G401.6 (cell line): ENCODE measurements around the gene ISCU.

Source experiments
- FAIRE-seq: peaks from 2 replicates; lab custom pipeline; 2012; peaks lifted over from hg19 to GRCh38; lab: Jason Lieb, UNC

Gene ISCU

DNA sequence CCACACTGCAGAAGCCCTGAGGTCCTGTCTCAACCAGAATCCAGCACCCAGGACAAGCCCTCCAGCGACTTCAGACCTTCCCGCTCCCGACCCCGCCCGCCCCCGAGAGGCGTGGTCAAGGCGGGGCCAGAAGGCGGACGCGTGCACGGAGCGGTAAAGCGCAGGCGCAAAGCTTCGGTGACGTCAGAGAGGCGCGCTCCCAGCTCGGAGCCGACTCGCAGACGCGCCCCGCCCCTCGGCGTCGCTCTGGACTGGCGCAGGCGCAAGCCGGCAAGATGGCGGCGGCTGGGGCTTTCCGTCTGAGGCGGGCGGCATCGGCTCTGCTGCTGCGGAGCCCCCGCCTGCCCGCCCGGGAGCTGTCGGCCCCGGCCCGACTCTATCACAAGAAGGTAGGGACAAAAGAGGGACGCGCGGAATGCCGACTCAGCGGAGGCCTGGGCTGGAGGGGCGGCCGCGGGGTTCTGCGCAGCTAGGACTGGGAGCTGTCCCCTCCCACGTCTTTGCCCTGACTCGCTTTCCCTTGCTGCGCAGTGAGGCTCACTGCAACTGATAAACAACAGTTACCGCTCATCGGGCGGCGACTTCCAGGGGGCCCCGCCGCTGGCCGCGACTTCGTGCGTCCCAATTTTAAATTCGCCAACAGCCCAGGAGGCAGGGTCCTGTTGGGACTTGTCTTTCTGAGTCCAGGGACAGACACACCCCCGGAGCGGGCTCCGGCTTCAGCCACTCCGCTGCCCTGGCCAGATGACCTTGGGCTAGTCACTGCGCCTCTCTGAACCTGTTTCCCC is at the start of gene ISCU:
Gene ISCU, plus strand, starts transcription at position 249 of the 788 bp plus-strand sequence. Its CDS starts 27 bp downstream, at position 276.
- FAIRE-seq = no peak

DNA sequence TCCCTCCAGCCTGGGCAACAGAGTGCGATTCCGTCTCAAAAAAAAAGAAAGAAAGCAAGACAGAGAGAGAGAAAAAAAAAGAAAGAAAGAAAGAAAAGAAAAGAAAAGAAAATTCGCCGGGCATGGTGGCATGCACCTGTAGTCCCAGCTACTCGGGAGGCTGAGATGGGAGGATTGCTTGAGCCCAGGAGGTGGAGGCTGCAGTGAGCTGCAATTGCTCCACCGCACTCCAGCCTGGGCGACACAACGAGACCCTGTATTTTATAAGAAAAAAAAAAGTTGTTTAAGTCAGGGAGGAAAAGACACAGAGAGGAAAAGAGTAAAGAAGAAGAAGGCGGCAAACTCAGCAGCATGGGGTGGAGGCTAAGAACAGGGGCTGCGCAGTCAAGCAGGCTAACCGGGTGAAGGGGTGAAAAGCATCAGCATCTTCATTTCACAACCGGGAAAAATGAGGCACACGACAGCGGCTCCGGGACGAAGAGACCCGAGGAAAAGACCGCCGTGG is 47.9 kb upstream of the ISCU start:
- no peak for FAIRE-seq

DNA sequence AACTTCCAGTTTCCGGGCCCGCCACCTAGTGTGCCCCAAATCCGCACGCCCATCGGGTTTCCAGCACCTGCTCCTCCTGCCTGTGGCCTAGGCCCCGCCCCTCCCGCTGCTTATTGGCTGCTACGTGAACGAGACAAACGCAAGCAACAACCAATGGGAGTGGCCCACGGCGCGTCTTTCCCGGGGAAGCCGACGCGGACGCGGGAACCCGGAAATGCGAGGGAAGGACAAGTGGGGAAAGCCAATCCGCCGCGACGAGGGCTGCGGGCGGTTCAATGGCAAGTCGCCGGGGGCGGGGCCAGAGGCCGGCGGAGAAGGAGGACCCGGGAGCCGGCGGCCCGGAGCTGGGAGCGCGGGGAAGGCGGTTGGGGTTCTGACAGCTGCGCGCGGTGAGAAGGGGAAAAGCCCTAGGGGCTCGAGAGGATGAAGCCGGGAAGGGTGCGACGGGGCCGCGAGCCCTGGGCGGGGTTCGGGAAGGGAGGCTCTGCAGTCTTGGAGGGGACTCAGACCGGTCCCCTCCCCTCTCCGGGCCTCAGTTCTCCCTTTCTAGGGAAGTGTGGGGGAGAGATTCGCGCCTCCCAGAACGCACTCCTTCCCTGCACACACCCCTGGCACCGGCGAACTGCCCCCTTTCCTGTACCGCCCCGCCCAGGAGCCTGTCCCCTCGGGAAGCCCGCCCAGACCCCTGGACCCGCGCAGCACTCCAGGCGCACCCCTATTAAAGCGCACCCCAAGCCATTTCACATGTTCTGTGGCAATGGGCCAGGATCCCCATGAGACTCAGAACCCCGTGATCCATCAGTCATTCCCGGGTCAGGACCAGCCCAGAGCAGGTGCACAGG is 47.2 kb upstream of the ISCU start, which contains the start of gene FICD:
Gene FICD, plus strand, starts transcription at position 305 of the 842 bp plus-strand sequence. CDS start 1,696 bp downstream, outside the sequence.
- peak; percentile 98 for FAIRE-seq

DNA sequence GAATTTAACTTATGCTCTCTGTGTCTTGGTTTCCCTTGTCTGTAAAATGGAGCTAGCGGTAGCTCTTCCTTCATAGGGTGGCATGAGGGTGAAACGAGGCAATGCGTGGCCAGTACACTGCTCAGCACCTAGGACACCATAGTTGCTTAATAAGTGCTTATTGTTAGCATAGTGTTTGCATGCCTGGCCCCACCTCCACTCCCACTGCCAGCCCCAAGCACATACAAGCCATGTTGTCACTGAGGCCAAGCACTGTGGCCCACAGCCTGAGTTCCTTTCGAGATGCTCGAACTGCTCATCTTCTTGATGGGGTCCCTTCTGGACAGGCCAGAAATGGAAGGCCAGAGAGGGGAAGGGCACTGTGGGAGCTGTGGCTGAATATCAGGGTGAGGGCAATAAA is 46.5 kb upstream of the ISCU start:
- no peak for FAIRE-seq

DNA sequence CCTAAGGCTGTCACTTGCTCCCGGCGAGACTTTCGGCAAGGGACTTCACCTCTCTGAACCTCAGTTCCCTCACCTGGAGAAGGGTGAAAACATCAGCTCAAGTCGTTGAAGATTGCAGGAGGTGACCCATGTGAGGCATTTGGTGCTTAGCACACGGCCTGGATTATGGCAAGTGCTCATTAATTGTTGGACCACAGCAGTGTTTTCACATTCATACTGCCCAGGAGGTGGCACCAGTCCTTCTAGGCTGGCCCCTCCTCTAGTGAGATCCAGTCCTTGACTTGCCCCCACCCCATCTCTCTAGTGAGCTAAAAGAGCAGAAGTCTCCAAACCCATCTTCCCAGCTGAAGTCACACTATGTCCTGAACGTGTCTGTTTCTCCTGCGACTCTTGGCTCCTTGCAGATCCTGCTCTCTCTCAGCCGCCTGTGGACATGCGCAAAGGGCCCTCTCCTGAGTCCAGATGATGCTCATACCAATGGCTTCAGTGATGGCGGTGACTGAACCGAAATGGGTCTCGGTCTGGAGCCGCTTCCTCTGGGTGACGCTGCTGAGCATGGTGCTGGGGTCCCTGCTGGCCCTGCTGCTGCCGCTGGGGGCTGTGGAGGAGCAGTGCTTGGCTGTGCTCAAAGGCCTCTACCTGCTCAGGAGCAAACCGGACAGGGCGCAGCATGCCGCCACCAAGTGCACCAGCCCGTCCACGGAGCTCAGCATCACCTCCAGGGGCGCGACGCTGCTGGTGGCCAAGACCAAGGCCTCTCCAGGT is 45.7 kb upstream of the ISCU start:
- FAIRE-seq = no peak

DNA sequence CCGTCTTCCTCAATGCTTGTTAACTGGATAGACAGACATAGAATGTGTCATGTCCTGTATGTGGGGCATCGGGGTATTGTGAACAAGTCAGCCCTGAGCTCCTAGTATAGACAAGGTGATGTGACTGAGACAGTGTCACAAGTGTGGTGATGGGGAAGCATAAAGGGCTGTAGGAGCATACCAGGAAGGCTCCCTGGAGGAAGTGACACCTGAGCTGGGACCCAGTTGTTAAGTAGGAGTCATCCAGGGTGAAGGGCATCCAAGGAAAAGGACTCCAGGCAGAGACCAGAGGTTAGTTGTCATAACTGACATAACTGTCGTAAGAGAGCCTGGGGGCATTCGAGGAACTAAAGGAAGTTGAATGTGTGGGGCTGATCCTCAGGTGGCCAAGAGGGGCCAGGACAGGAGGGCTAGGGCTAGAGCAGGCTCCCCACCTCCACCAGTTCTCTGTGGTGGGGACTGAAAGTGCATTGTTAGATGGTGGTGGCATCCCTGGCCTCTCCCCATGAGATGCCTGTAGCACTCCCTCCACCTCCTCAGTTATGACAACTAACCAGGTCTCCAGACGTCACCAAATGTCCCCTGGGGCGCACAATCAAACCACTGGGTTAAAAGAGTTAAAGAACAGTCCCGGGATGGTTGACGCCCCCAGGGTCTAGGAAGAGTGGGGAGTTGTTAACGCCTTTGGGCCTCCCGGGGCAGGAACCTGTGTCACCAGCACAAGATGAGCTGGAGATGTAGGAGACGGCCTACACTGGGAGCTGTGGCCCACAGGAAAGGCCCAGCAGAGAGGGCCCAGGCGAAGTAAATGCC is 44.9 kb upstream of the ISCU start:
- no peak for FAIRE-seq

DNA sequence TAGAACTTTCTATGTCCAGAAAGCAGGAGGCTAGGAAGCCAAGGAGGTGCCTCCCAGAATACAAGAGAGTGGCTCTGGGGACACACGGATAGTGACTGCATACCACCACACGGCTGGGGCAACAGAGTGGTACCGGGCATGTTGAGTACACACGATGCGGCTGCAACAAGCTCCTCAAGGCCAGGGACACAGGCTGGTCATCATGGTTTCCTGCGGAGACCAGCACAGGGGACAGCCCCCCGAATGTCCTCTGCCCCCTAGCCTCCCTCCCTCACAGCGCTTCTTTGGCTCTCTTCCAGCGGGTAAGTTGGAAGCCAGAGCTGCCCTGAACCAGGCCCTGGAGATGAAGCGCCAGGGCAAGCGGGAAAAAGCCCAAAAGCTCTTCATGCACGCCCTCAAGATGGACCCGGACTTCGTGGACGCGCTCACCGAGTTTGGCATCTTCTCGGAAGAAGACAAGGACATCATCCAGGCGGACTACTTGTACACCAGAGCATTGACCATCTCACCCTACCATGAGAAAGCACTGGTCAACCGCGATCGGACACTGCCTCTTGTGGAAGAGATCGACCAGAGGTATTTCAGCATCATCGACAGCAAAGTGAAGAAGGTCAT is 44.2 kb upstream of the ISCU start:
- FAIRE-seq = no peak

DNA sequence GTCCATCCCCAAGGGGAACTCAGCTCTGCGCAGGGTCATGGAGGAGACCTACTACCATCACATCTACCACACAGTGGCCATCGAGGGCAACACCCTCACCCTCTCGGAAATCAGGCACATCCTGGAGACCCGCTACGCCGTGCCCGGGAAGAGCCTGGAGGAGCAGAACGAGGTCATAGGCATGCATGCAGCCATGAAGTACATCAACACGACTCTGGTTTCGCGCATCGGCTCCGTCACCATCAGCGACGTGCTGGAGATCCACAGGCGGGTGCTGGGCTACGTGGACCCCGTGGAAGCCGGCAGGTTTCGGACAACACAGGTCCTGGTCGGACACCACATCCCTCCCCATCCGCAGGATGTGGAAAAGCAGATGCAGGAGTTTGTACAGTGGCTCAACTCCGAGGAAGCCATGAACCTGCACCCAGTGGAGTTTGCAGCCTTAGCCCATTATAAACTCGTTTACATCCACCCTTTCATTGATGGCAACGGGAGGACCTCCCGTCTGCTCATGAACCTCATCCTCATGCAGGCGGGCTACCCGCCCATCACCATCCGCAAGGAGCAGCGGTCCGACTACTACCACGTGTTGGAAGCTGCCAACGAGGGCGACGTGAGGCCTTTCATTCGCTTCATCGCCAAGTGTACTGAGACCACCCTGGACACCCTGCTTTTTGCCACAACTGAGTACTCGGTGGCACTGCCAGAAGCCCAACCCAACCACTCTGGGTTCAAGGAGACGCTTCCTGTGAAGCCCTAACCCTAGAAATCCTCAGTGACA is 43.5 kb upstream of the ISCU start:
- FAIRE-seq = no peak

DNA sequence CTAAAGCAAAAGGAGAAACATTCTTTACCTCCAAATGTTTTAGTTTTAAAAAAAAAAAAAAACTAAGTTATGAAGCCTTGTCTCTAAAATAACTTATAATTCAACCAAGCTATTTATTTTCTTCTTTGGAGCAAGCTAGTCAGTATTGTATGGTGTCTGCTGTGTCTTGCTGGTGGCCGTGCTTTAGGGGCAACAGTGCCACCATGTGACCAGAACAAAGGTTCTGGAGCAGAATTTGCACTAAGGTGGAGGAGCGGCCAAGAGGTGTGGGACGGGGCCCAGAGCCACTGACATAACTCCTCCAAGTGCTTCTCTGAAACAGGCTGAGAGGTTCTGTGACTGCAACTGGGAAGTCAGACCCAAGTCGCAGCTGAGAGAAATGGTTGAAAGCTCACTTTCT is 42.8 kb upstream of the ISCU start:
- FAIRE-seq = peak; percentile 23

DNA sequence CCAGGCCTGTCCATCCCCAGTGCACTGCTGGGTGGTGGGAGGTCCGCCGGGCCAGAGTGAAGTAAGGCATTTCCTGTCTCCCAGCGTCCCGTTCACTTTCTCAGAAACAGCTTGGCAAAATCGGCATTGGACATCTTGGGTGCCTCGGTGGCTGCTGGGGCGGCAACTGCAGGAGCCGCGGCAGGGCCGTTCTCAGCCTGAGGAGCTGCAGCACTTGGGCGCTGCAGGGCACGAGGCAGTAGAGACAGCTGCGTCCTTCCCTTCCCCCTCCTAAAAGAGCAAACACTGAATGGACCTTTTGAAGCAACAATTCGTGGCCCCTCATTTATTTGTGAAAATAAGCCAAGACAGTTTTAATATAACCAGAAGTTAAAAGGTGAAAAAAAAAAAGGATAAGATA is 39.0 kb upstream of the ISCU start:
- FAIRE-seq = no peak

DNA sequence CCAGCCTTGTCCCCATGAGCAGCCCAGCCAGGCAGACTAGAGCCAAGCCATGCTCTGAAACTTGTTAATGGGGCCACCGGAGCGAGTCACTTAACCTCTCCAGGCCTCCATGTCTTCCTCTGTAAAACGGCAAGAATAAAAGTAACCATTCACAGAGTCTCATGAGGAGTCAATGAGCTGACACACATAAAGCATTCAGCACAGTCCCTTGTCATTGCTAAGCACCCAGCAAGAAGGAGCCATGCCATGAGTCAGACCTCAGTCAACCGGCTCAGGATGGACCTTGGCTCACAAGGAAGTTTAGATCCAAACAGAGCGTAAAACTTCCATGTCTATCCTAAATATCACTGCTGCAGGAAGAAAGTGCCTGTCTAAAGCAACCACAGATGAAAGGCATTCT is 36.7 kb upstream of the ISCU start:
- FAIRE-seq = no peak

DNA sequence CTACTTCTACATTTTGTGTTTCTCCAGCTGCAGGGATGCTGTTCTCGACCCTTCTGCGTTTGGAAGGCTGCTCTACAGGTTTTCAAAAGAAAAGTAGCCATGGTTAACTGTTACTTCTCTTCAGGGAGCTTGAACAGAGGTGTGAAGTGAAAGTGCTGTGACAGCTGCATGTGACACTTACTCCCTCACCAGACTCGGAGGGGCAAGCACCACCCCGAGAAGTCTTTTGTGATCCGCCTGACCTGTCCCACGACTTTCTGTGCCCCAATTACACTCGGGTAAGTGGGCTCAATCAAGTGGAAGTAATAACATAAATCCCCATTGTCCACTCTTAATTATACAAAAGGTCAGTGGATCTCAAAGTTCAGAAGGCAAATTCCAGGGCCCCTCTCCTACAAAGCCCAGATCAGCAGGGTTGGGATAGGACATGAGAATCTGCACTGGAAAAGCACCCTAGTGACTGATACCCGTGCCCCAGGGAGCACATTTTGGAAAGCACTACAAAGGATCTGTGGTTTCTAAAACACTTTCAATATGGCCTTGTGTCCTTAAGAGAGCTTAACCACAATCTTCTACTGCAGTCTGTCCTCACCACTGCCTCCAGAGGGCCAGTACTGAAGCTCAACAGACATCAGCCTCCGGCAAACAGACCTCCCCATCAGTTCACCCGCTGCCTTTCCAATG is 35.8 kb upstream of the ISCU start:
- FAIRE-seq = no peak

DNA sequence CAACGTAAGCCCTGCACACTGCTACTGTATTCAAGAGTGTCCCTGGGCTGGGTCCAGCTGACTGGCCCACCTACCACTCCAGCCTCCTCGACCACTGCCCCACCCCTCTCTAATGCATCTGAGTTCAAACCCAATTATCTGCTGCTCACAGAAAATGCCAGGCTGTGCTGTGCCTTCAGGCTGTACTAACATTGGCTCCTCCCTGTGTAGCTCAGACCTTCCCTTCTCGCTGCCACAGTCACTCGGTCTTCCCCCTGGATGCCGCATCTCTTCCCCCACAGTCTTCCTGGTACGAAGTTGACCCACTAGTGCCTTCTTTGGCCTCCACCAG is 35.3 kb upstream of the ISCU start:
- FAIRE-seq = no peak

DNA sequence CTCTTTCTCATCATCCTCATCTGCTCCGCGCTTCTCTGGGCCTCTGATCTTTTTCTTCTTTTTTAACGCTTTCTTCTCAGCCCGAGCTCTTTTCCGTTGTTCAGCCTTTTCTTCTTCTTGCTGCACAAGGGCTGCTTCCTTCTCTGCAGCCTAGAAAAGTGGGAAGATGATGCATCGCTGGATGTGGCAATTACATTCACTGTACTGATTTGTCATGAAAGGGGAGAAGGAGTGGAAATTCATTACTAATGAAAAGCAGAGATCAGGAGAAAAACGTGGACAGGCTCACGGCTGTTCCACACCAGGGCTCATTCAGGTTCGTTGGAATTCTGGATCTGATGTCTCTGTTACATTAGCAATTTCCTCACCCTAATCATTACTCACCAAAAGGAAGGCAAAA is 32.2 kb upstream of the ISCU start:
- no peak for FAIRE-seq

DNA sequence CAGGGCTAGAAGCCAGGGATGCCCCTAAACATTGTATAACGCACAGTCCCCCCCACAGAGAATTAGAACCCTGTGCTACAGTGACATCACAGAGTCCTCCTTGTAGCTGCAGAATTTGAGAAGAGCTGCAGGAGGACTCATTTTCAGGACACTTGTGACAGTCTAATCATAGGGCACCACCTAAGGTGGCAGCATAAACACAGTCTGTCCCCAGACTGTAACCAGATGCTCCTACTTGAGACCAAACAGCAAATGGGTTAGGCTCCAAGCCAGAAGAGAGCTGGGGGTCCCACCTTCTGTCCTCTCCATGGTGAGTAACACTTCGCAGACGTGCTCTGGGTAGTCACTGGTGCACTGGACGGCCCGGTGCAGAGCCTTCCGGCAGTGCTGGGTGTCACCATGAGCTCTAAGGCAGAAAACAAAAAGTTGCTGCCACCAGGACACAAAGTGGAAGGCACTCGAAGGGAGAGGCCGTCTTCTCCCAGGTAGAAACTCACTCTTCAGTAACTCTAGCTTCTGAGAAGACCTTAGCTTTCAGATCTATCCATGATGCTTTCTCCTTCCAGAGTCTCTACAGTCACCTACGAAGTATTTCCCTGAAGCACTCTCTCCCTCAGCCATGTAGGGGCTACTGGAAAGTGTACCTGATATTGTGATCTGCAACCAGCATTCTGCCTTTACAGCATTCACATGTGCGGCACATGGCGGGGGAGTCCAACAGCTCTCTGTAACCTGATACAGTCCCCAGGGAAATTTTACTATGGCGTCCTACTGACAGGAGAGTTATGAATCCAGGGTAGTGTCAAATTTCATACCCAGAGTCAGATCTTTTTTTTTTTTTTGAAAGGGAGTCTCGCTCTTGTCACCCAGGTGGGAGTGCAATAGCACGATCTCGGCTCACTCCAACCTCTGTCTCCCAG is 30.2 kb upstream of the ISCU start:
- no peak for FAIRE-seq

DNA sequence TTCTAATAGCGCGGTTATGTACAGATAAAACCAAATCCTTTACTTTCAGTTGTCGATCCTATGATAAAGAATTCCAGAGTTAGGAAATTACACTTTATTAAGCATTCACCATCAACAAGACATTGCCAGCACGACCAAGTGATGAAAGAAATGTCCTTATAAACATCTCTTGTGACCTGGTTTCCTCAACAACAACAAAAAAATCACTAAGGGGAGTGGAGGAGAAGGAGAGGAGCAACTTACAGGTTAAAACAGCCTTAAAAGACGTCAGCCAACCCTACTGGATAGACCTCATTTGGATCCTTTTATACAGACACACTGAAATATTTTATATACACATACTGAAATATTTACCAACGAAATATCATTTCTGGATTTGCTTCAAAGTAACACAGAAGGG is 24.2 kb upstream of the ISCU start:
- FAIRE-seq = no peak

DNA sequence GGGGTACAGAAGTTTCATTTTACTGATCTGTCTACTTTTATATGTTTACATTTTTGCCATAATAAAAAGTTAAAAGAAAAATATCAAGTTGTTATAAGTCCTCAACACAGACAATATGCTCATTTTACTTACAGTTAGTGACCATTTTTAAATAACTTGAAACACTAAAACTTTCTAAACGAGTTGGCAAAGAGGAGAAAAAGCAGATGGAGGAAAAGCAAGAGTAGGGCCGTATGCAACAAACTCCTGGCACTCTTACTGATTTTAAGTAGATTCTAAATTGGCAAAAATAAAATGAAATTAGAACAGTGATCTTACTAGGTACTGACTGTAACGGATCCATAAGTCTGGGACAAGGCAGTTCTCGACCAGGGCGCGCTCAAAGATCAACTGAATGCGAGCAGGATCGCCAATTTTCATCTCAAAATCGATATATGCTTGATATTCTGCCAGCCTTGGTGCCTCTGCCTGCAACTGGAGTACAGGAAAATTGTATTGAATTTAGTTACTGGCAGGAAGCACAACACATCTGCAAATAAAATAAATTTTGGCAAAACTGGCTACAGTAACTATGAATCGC is 23.7 kb upstream of the ISCU start:
- no peak for FAIRE-seq

DNA sequence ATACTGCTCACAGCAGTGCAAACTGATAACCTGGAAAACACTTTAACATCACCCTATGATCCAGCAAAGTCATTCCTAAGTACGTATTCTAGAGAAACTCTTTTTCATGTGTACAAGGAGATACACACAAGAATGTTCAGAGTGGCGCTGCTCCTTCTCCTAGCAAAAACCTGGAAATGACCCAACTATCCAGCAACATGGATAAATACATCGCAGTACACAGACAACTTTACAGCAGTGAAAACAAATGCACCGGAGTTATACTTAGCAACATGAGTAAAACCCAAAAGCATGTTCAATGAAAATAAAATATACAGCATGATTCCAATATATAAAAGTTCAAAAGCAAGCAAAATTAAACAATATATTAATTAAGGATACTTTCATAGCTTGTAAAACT is 20.1 kb upstream of the ISCU start:
- no peak for FAIRE-seq
